Endothelial cell of umbilical vein (primary cell): Measurements from ENCODE around the gene CCDC85C.

ENCODE experiments used
- EZH2 ChIP-seq: IDR thresholded peaks from 2 replicates; pipeline ENCODE4 v1.6.1; 2012; ENCODE audit warnings: borderline replicate concordance, low read depth, mild to moderate bottlenecking, moderate library complexity, low read length, inconsistent platforms; ENCODE audit not compliant: severe bottlenecking
- POLR2AphosphoS5 ChIP-seq: IDR thresholded peaks from 2 replicates; pipeline ENCODE4 v1.6.1; 2012; ENCODE audit warnings: low read depth, mild to moderate bottlenecking, control low read depth, low read length, moderate library complexity; ENCODE audit not compliant: insufficient read depth

DNA sequence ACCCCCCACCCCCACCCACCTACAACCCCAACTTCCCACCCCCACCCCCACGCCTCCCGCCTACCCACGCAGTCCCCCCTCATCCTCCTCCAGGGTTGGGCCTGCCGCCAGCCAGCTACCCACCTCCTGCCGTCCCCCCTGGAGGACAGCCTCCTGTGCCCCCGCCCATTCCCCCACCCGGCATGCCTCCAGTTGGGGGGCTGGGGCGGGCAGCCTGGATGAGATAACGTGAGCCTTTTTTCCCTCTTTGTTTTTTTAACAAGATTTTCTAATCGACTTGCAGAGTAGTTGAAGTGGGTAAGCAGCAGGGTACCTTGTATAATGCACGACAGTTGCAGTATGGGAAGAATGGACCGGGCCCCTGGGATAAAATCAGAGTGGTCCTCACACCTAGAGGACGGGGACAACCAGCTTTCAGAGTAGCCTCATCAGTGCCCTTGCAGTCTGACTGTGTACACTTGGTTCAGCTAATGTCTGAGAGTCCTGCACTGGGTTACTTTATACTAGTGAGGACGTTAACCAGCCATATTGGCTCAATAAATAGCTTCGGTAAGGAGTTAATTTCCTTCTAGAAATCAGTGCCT lies 93.4 kb downstream of the CCDC85C start:
- no peak for TF ChIP-seq POLR2AphosphoS5
- TF ChIP-seq EZH2, result no peak
